Ascending aorta (tissue), 2 donors: ENCODE results near the gene IQCH. TPM values are rescaled to one million over a fixed set of nuclear protein-coding genes. Genes with fewer than 3 reads are reported as not detected.

Experiments used
- DNase-seq, 2 donors: peaks; one replicate each; pipeline ENCODE4 v3.0.0-alpha.2; 2019; ENCODE audit warnings: low spot score in 2 of 2
- H3K27ac ChIP-seq, 2 donors: fragments of 200-600 bp; sonication (generic); one replicate each; pipeline ENCODE4 v1.5.1; 2016 to 2017; ENCODE audit warnings: mild to moderate bottlenecking in 1 of 2
- H3K27me3 ChIP-seq: fragments of 200-600 bp; sonication (generic); one replicate; pipeline ENCODE4 v1.5.1; 2017
- H3K36me3 ChIP-seq, 2 donors: fragments of 200-600 bp; sonication (generic); one replicate each; pipeline ENCODE4 v1.5.1; 2016
- H3K4me1 ChIP-seq, 2 donors: fragments of 200-600 bp; sonication (generic); one replicate each; pipeline ENCODE4 v1.5.1; 2016 to 2017; ENCODE audit warnings: mild to moderate bottlenecking in 1 of 2
- H3K4me3 ChIP-seq, 2 donors: fragments of 200-600 bp; sonication (generic); one replicate each; pipeline ENCODE4 v1.5.1; 2016 to 2017; ENCODE audit warnings: mild to moderate bottlenecking in 1 of 2
- H3K9me3 ChIP-seq, 2 donors: fragments of 200-600 bp; sonication (generic); one replicate each; pipeline ENCODE4 v1.5.1; 2016
- intact Hi-C: fragments of 100-400 bp; cut with DNase I; formaldehyde crosslinking; loops from one replicate; pipeline ENCODE4 v1.15.1; 2023
- total RNA-seq: library from RNA; depleted of rRNA; stranded (reverse); fragments of >200 nt; gene quantifications from one replicate; pipeline ENCODE4 v1.1.0, GENCODE V29; 2016
- TF ChIP-seq, protein P1 (sequence below), 3 experiments: fragments of 200-600 bp in 2 of 3; fragments of 450-650 bp in 1 of 3; sonication (generic) in 2 of 3; IDR thresholded peaks; one replicate each; pipeline ENCODE4 v1.5.1; 2016 to 2019; ENCODE audit warnings: antibody characterized with exemption in 3 of 3, mild to moderate bottlenecking in 1 of 3, moderate library complexity in 1 of 3

Gene IQCH
- total RNA-seq, 1 donor from 2014 or later = not detected

DNA sequence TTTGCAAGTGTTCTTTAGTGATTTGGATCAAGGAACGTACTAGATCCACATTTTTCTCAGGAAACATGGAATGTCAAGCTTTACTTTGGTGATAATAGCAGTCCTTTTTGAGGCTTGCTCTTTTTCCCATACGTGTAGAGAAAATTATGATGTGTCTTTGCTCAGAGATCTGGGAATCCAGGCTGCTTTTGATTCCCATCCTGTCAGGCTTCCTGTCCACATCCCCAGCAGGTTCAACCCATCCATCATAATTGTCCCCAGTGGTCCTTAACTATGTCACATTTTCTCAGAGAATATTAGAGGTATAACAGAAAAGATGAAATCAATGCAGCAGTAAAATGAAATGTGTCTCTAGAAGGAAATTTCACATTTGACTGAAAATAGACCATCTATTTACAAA, 111.4 kb downstream of the IQCH start:
- intact Hi-C loops = no loop called here
- TF ChIP-seq, protein P1, sequence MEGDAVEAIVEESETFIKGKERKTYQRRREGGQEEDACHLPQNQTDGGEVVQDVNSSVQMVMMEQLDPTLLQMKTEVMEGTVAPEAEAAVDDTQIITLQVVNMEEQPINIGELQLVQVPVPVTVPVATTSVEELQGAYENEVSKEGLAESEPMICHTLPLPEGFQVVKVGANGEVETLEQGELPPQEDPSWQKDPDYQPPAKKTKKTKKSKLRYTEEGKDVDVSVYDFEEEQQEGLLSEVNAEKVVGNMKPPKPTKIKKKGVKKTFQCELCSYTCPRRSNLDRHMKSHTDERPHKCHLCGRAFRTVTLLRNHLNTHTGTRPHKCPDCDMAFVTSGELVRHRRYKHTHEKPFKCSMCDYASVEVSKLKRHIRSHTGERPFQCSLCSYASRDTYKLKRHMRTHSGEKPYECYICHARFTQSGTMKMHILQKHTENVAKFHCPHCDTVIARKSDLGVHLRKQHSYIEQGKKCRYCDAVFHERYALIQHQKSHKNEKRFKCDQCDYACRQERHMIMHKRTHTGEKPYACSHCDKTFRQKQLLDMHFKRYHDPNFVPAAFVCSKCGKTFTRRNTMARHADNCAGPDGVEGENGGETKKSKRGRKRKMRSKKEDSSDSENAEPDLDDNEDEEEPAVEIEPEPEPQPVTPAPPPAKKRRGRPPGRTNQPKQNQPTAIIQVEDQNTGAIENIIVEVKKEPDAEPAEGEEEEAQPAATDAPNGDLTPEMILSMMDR (IDR thresholded peaks at IDR 0.05) = no peak
- H3K27me3 ChIP-seq = no peaks in the 10 kb centered on the region
- DNase-seq = no peak
- H3K36me3 ChIP-seq = no peaks in the 10 kb centered on the region
- no peak overlapping the region for H3K27ac ChIP-seq
- H3K4me3 ChIP-seq = no peak overlapping the region
- no peaks in the 10 kb centered on the region for H3K9me3 ChIP-seq
- no peaks in the 10 kb centered on the region for H3K4me1 ChIP-seq

DNA sequence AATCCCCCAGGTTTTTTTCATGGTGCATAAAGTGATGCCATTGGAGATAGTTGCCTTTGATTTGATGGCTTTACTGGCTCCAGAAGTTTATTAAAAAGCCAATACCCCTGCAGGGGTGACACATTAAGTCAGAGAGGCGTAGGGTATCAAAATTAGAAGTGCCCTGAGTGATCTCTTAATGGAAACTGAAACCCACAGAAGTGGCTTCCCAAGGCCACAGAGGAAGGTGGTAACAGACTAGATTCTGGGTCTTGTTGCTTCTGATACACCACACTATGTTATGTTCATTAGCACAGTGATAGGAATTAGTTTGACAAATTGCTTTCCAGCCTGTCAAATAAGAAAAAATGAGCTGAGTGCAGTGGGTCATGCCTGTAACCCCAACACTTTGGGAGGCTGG, 112.3 kb downstream of the IQCH start:
- Histone ChIP-seq H3K27ac (no peak overlapping the region), H3K4me1 (no peaks in the 10 kb centered on the region), H3K9me3 (no peaks in the 10 kb centered on the region), H3K4me3 (no peak overlapping the region), H3K36me3 (no peaks in the 10 kb centered on the region), H3K27me3 (no peaks in the 10 kb centered on the region)
- TF ChIP-seq, protein P1 (IDR thresholded peaks at IDR 0.05) = no peak
- DNase-seq = no peak
- intact Hi-C loops = no loop called here

DNA sequence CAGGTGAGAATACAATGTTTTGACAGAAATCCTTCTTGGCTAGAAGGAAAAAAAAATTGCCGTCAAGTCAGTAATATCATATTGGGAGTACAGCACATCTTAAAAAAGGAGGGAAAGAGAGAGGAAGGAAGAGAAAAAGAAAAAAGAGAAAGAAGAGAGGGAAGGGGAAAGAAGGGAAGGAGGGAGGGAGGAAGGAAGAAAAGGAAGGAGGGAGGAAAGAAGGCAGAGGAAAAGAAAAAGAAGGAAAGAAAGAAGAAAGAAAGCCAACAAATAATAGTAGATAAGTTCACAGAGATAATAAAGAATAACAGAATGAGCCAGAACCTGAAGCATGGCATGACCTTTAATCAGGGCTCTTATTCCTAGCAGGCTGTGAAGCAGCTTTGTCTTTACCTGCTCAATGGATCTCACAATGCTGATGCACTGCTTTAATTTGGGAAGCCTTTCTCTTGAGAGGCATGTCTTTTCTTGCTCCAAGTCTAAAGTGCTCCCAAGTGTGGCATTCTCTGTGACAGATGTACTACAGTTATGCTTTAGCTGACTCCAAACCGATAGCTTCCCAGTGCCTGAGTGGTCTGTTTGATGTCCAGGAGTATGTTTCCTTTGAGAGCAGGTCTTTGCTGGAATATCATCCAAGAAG, 114.9 kb downstream of the IQCH start:
- intact Hi-C loops = no loop called here
- Histone ChIP-seq H3K9me3 (no peaks in the 10 kb centered on the region), H3K4me1 (no peaks in the 10 kb centered on the region), H3K27ac (no peak overlapping the region), H3K27me3 (no peaks in the 10 kb centered on the region), H3K36me3 (no peaks in the 10 kb centered on the region), H3K4me3 (no peak overlapping the region)
- DNase-seq = no peak
- TF ChIP-seq, protein P1 (IDR thresholded peaks at IDR 0.05) = no peak

DNA sequence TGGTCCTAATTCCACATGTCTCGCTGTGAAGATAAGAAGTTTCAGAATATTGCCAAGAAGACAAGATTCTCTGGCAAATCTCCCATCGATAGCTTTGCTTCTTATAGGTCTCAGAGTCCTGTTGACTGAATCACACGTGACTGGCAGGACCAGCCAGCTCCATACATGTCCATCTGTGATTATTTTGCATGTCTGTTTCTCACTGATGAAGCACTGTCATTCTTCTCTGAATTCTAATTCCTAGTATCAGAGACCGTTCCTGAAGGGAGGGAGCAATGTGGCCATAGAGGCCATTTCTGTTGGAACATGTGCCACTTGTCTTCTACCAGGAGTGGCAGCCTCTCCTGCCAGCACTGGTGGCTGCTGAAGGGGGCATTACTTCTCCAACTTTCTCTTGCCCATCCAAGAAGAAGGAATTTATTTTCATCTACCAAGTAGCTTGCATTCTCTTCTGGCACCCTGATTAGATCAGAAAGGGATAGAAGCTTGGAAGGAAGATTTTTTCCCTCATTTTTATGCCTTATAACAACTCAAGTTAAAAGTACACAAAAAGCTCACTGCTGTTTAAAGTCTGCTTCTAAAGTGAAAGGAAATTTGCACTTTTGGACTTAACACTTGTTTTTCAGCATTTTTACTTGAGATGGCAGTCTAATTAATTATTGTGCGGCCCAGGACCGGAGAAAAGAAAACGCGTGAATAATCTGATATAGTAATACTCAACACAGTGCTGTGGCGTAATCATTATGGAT, 115.8 kb downstream of the IQCH start:
- TF ChIP-seq, protein P1 (IDR thresholded peaks at IDR 0.05) = no peak
- no peaks in the 10 kb centered on the region for H3K36me3 ChIP-seq
- intact Hi-C loops = no loop called here
- H3K4me3 ChIP-seq = no peak overlapping the region
- H3K4me1 ChIP-seq = no peaks in the 10 kb centered on the region
- H3K27me3 ChIP-seq = no peaks in the 10 kb centered on the region
- DNase-seq = no peak
- H3K9me3 ChIP-seq = no peaks in the 10 kb centered on the region
- H3K27ac ChIP-seq = no peak overlapping the region

DNA sequence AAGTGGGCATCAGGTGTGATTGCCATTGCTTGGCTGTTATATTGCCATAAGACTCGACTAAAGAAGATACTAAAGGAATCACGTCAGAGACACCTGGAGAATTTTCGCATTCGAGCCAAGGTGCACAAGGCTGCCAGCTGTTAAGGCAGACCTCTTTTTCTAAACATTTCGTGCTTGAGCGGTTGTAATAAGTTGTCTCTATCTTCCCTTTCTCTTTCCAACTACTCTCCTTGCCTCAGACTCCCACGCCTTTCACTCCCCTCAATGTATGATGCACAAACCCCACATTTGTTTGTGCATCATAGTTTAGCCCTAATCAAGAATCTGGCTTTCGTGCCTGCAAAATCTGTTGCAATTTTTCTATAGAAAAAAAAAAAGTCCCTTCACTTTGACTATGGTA, 118.0 kb downstream of the IQCH start:
- TF ChIP-seq, protein P1 (IDR thresholded peaks at IDR 0.05) = no peak
- Histone ChIP-seq H3K27me3 (no peaks in the 10 kb centered on the region), H3K27ac (no peak overlapping the region), H3K4me3 (no peak overlapping the region), H3K36me3 (no peaks in the 10 kb centered on the region), H3K9me3 (no peaks in the 10 kb centered on the region), H3K4me1 (no peaks in the 10 kb centered on the region)
- intact Hi-C loops = no loop called here
- no peak for DNase-seq
